PC-3 (cell line): ENCODE data around the gene HERPUD1.

Source experiments
- EZH2 ChIP-seq: fragments of 300-600 bp; sonication (generic); IDR thresholded peaks from one replicate; pipeline ENCODE4 v1.6.1; 2017; ENCODE audit warnings: antibody characterized with exemption, mild to moderate bottlenecking, low read length; ENCODE audit not compliant: unreplicated experiment
- TF ChIP-seq, protein P1 (sequence below): fragments of 300-600 bp; sonication (generic); conservative IDR thresholded peaks from 2 replicates; pipeline ENCODE4 v1.5.1; 2017; ENCODE audit warnings: antibody characterized with exemption, low read depth, mild to moderate bottlenecking, low read length

DNA sequence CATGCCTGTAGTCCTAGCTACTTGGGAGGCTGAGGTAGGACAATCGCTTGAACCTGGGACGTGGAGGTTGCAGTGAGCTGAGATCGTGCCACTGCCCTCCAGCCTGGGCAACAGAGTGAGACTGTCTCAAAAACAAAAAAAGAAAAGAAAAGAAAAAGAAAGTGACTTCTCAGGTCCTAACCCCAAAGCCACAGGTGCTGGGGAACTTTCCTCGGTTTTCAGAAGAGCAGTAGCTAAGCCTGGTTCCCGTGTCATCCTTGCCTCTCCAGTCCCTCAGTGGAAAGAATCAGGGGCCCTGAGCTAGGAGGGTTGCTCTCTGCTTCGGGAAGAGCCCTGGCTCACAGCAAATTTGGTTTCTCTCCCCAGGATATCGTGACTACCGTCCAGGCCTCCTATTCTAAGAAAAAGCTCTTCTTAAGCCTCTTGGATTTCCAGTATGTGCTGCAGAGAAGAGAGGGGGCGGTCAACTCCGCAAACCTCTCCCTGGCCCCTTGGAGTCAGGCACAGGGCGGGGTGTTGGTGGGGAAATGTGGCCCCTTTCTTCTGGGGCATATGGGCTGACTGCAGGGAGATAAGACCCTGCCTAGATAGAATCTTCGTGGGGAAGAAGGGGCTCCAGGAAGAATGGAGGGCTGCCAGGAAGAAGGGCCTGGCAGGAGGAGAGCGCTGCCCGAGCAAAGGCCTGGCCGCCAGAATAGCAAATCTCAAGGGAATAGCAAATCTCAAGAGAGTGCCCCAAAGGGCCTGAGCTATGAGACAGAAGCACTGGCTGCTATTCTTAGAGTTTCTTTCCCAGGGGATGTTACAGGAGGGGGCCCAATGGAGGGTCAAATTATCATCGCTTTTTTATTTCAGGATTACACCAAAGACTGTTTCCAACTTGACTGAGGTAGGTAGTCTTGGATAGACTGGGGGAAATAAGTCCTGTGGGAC lies 49.1 kb downstream of the HERPUD1 start:
- TF ChIP-seq, protein P1, sequence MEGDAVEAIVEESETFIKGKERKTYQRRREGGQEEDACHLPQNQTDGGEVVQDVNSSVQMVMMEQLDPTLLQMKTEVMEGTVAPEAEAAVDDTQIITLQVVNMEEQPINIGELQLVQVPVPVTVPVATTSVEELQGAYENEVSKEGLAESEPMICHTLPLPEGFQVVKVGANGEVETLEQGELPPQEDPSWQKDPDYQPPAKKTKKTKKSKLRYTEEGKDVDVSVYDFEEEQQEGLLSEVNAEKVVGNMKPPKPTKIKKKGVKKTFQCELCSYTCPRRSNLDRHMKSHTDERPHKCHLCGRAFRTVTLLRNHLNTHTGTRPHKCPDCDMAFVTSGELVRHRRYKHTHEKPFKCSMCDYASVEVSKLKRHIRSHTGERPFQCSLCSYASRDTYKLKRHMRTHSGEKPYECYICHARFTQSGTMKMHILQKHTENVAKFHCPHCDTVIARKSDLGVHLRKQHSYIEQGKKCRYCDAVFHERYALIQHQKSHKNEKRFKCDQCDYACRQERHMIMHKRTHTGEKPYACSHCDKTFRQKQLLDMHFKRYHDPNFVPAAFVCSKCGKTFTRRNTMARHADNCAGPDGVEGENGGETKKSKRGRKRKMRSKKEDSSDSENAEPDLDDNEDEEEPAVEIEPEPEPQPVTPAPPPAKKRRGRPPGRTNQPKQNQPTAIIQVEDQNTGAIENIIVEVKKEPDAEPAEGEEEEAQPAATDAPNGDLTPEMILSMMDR: no peak
- TF ChIP-seq EZH2: no peak
